ENCODE results near the gene GPR35.

GPR35 gene, protein sequence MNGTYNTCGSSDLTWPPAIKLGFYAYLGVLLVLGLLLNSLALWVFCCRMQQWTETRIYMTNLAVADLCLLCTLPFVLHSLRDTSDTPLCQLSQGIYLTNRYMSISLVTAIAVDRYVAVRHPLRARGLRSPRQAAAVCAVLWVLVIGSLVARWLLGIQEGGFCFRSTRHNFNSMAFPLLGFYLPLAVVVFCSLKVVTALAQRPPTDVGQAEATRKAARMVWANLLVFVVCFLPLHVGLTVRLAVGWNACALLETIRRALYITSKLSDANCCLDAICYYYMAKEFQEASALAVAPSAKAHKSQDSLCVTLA

DNA sequence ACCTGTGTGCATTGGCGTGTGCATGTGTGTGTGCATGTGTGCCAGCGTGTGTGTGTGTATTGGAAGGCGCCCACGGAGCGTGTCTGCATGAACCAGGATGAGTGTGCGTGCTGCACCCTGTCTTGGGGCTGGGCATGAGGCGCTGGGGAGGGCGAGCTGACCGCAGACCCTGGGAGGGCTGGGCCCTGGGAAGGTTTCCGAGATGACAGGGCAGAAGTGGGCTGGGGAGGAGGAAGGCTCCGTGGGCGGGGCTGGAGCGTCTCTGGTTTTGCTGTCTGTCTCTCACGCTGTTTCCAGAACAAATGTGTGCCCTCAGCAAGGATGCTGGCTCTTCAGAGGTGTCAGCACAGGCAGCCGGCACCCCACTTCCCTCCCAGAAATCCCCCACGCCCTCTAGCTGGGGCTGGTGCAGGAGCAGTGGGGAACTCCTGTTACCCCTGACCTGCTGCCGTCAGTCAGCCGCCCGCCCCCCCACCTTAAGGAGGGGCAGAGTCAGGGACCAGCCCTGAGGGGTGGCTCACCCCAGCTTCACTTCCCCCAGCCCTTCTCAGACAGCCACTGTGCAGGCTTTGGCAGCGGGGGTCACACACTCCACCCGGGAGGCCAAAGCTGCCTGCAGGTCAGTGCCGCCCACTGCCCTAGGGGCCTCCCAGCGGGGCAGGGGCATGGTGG is at the start of gene GPR35:
Gene GPR35 (plus strand): TSS at position 531 of the 672 bp plus-strand sequence. CDS start 4,473 bp downstream, outside the sequence.
- POLR2A ChIA-PET (ENCODE audit: low non-redundant PET): no interaction called here
- no peak for DNase-seq (ENCODE audit: low spot score)
- CTCF ChIA-PET: no interaction called here
- no peak within 1 kb of the TSS for H3K27ac ChIP-seq
- TF ChIP-seq, protein P1, sequence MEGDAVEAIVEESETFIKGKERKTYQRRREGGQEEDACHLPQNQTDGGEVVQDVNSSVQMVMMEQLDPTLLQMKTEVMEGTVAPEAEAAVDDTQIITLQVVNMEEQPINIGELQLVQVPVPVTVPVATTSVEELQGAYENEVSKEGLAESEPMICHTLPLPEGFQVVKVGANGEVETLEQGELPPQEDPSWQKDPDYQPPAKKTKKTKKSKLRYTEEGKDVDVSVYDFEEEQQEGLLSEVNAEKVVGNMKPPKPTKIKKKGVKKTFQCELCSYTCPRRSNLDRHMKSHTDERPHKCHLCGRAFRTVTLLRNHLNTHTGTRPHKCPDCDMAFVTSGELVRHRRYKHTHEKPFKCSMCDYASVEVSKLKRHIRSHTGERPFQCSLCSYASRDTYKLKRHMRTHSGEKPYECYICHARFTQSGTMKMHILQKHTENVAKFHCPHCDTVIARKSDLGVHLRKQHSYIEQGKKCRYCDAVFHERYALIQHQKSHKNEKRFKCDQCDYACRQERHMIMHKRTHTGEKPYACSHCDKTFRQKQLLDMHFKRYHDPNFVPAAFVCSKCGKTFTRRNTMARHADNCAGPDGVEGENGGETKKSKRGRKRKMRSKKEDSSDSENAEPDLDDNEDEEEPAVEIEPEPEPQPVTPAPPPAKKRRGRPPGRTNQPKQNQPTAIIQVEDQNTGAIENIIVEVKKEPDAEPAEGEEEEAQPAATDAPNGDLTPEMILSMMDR (conservative IDR thresholded peaks at IDR 0.05; ENCODE audit: low read depth): no peak

DNA sequence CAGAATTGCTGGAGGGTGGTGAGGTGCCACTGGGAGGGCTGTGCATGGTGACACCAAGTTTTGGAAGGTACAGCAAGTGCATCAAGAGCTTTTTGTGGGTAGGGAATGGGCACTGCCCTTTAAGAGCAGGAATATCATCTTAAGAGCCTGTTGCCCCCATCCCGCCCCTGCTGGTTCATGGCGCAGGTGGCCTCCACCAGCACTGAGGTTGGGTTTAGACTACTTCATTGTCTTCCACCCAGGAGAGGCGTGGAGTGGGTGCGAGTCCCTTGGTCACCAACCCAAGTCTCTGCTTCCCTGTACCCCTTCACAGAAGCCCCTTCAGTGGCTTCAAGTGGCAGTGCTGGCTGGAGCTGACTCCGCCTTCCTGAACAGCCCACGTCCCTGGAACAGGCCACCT is 49.2 kb upstream of the GPR35 start:
- peak overlapping the region; percentile 36 for H3K27ac ChIP-seq
- DNase-seq (ENCODE audit: low spot score): no peak
- ChIA-PET CTCF (interaction anchor here (0.6 kb wide), 1 partner anchor 503 kb away, joined by 3 read pairs; no protein-coding TSS in a partner anchor), POLR2A (ENCODE audit: low non-redundant PET) (no interaction called here)
- TF ChIP-seq, protein P1 (conservative IDR thresholded peaks at IDR 0.05; ENCODE audit: low read depth): no peak

- no peak for DNase-seq (ENCODE audit: low spot score)
- TF ChIP-seq, protein P1 (conservative IDR thresholded peaks at IDR 0.05; ENCODE audit: low read depth): no peak
- CTCF ChIA-PET: interaction anchor here (0.6 kb wide), 3 partner anchors 20 to 502 kb away, joined by 3 read pairs; no protein-coding TSS in a partner anchor
- peak overlapping the region; percentile 98 for H3K27ac ChIP-seq
- POLR2A ChIA-PET (ENCODE audit: low non-redundant PET): interaction anchor here (0.9 kb wide), 1 partner anchor 11 kb away, joined by 4 read pairs; no protein-coding TSS in a partner anchor
Observed at GRCh38 chr2:240576436-240577205, 48.7 kb upstream of the GPR35 start.

DNA sequence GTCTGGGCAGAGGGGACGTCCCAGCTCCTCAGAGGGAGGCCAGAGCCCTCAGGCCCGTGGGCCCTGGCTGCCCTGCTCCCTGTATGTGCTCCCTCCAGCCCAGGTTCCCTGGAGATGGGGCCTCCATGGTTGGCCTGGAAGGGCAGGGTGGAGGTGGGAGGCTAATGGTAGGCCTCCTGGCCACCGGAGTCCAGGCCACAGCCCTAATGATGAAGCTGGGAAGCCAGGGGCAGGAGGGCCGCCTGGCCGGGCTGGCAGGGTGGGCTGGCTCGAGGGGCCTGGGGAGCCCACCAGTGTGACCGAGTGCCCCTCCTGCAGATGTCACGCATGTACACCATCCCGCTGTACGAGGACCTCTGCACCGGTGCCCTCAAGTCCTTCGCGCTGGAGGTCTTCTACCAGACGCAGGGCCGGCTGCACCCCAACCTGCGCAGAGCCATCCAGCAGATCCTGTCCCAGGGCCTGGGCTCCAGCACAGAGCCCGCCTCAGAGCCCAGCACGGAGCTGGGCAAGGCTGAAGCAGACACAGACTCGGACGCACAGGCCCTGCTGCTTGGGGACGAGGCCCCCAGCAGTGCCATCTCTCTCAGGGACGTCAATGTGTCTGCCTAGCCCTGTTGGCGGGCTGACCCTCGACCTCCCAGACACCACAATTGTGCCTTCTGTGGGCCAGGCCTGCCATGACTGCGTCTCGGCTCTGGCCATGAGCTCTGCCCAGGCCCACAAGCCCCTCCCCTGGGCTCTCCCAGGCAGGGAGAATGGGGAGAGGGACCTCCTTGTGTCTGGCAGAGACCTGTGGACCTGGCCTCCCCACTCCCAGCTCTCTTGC is 47.8 kb upstream of the GPR35 start:
- TF ChIP-seq, protein P1 (conservative IDR thresholded peaks at IDR 0.05; ENCODE audit: low read depth): no peak
- peak overlapping the region; percentile 98 for H3K27ac ChIP-seq
- POLR2A ChIA-PET (ENCODE audit: low non-redundant PET): interaction anchor here (0.9 kb wide), 1 partner anchor 12 kb away, joined by 4 read pairs; no protein-coding TSS in a partner anchor
- CTCF ChIA-PET: interaction anchor here (0.6 to 1.1 kb wide), 3 partner anchors 12 to 63 kb away, joined by 3 read pairs; no protein-coding TSS in a partner anchor
- no peak for DNase-seq (ENCODE audit: low spot score)

GRCh38 chr2:240578110-240578450 is 47.2 kb upstream of the GPR35 start:
- ChIA-PET CTCF (interaction anchor here (1.1 kb wide), 1 partner anchor 12 kb away, joined by 3 read pairs; no protein-coding TSS in a partner anchor), POLR2A (ENCODE audit: low non-redundant PET) (no interaction called here)
- H3K27ac ChIP-seq: peak overlapping the region; percentile 98
- no peak for DNase-seq (ENCODE audit: low spot score)
- TF ChIP-seq, protein P1 (conservative IDR thresholded peaks at IDR 0.05; ENCODE audit: low read depth): no peak
